GM18505 (cell line): Measurements from ENCODE around the gene NEK6.

Experiments used
- ATAC-seq: cut with Tn5 transposase; IDR thresholded peaks from one replicate; pipeline ENCODE4 v1.9.1; 2021; ENCODE audit not compliant: unreplicated experiment
- POLR2A ChIP-seq: IDR thresholded peaks from 4 replicates; pipeline ENCODE4 v1.6.1; 2011; ENCODE audit warnings: borderline replicate concordance; ENCODE audit not compliant: insufficient read depth, insufficient read length; ENCODE audit errors: extremely low read depth

The NEK6 gene

GRCh38 chr9:124389146-124389939 lies 131.6 kb downstream of the NEK6 start:
- TF ChIP-seq POLR2A = no peak
- no peak for ATAC-seq

DNA sequence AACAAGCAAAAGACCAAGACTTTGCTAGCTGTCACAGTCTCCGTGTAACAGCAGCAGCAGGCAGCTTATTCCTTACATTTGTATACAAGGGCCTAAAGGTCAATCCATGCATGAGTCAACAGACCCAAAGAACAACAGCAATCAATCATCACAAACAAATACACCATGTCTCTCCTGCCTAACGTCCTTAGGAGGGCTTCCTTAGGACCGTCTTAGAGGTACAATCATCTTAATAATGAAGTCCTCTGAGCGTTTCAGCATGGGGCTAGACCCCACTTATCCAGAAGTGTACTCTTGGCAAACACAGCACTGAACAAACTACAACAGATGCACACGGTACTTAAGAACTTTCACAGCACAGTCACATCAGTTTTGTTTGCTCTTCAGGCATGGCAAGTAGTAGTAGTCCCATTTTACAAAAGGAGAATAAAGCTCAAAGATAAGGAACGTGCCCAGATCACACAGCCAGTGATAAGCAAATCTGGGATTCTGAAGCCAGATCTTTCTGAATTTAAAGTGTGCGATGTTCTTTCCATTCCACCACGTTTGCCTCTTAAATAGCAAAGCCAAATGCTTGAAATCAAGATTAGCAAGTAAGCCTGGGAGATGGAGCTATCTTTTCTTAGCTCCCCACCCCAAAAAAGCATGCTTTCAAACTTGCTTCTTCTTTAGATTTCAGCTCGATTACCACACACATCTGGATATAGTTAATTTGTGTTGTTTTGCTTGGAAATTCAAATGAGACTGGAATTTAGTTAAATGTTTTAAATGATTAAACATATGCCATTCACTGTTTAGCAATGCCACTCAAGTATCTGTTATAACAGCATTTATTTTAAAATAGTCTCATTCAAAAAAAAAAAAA lies 133.3 kb downstream of the NEK6 start:
- no peak for TF ChIP-seq POLR2A
- ATAC-seq = no peak

- no peak for TF ChIP-seq POLR2A
- ATAC-seq = no peak
Observed at GRCh38 chr9:124392254-124392870, 134.6 kb downstream of the NEK6 start.

DNA sequence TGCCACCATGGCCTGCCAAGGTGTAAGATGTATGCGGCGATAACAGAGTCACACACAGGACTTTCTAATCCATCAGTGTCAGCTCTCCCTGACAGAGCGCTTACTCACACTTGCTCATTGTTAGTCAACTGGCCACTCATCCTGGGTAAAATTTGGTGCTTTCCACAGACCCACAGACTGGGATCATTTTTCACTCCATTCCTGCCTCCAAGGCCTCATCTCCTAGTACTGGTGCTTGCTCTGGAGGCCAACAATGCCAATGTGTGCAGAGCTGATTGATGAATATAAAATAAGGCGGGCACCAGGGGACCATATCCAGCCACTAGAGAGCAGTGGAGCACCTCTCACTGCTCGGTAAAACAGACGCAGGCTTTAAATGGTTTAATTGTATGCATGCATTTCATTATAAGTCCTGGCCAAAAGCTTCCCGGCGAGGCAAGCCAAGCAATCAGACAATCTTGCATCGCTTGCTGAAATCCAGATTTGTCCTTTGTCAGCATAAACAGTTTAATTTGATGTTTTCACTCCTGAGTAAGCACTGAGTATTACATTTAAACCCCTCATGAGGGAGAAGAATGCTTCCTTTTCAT lies 135.2 kb downstream of the NEK6 start:
- ATAC-seq = no peak
- TF ChIP-seq POLR2A = no peak

DNA sequence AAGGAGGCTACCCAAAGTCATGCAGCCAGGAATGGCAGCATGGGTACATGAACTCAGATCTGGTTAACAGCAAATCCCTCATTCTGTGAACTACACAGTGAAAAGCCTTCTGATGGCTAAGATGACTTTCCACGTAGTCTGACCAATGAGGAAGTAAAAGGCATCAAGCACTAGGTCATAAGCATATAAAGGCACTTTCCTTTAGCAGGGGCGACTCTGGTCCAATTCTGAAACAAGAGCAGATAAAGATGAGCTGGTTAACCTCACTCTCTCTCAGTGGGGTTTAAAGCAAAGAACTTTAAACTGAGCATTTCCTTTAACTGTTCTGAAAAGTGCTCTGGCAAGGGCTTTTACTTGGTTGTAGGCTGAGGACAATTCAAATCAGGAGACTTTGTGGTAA lies 136.4 kb downstream of the NEK6 start:
- no peak for ATAC-seq
- no peak for TF ChIP-seq POLR2A

DNA sequence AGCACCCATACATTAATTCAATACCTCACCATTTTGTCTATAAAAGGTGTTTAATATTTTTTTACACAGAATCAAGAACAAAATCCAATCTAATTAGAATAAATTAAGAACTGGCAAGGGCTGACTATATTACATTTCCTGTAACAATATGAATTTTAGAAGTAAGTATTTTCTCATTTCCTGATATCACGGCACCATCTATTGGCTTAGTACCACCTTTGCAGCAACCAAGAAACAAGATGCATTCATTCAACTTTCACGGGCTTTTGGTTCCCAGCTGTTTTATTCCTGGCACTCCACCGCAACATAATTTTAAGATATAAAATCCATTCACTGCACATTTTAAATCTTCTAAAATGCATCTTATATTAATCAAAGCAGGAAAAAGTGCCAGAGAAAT lies 136.8 kb downstream of the NEK6 start:
- ATAC-seq = no peak
- TF ChIP-seq POLR2A = no peak

GRCh38 chr9:124395826-124396225 lies 138.1 kb downstream of the NEK6 start:
- ATAC-seq = no peak
- TF ChIP-seq POLR2A = no peak

DNA sequence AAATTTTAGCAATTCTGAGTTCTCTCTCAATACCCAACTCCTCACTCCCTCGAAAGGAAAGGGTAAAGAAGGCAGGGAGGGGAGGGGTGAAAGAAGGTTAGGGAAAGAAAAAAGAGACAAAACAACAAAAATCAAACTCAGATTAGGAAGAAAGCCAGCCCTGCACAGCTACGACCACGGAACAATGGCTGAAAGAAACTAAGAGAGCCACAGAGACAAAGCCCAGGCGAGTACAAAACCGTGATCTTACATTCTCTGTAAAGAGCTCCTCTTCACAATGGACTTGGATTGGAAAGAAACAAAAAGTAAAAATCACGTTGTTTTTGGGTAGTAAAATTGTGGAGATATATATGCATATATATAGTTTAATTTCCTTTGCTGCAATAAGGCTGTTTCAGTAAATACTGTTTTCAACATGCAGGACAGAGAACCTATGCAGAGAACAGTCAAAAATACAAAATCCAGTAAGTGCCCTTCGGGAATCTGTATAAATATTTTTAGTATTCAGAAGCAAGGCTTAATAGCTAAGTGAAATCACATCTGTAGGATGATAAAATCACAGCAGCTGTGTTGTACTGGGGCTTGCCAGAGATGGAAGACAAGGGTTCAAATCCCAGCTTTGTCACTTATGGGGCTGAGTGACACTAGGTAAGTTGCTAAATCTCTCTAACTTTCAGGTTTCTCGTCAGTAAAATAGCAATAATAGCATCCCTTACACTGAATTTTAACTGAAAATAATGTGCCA lies 140.6 kb downstream of the NEK6 start:
- no peak for TF ChIP-seq POLR2A
- ATAC-seq = no peak

GRCh38 chr9:124399323-124399967 lies 141.7 kb downstream of the NEK6 start:
- ATAC-seq = no peak

DNA sequence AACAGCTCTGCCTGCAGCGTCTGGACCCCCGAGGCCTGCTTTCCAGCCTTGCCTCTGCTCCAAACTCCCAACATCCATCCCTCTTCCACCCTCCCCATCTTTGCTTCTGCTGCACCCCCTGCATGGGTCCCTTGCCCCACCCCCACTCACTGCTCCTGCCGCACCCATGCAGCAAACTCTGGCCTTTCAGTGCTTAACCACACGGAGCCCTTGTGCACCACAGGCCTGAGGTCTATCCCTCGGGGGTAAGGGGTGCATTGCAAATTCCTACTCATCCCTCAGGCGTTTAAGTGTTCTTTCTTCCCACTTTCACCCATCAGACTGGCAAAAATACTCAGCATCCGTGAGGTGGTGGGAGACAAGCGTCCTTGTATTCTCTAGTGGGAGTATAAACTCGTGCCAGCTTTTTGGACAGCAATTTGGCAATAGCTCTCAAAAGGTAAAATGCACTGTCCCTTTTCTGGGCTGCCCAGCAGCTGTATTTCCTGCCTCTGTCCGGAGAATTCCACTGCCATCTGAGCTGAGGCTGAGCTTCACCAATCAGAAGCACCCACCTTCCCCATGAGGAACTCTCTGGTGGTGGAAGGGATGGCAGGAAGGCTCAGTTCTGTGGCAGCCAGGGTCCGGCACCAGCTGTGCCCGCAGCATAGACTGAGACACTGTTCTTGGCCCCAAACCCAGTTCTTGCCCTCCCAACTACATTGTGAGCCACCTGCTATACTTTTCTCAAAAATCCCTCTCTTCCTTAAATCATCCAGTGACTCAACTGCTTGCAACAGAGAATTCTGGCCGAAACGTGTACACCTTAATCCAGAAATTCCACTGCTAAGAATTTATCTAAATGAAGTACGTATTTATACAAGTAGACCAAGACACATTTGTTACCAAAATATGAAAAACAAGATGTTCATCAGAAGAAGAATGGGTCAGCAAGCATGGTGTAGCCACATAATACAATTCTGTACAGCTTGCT lies 142.5 kb downstream of the NEK6 start:
- TF ChIP-seq POLR2A = no peak

More at GRCh38 chr9:124399323-124399967, 141.7 kb downstream of the NEK6 start:
- no peak for TF ChIP-seq POLR2A

More for the DNA sequence above, 142.5 kb downstream of the NEK6 start:
- no peak for ATAC-seq
